HEK293T (cell line): ENCODE results near the gene LCN1.
"Not testable (repeated sequence)": the region's sequence is repeated elsewhere in the genome, so short reads cannot be mapped to it uniquely, and the experiment has no call there.

Experiments
- CTCF ChIA-PET: fragments of 350-600 bp; formaldehyde crosslinking; extraction: SDS; loops from one replicate; lab custom pipeline; 2021; ENCODE audit warnings: antibody characterized with exemption, inconsistent platforms; lab: Yijun Ruan, JAX
- POLR2A ChIA-PET: fragments of 350-600 bp; formaldehyde crosslinking; extraction: SDS; loops from one replicate; lab custom pipeline; 2020; ENCODE audit warnings: antibody characterized with exemption, inconsistent platforms; lab: Yijun Ruan, JAX
- DNase-seq: peaks from one replicate; pipeline ENCODE4 v3.0.0; 2012; ENCODE audit warnings: mixed read lengths; ENCODE audit errors: extremely low spot score
- ARNT ChIP-seq: fragments of 450-650 bp; IDR thresholded peaks from 2 replicates; pipeline ENCODE4 v1.6.1; 2017; ENCODE audit warnings: mild to moderate bottlenecking
- BHLHE40 ChIP-seq: fragments of 450-650 bp; IDR thresholded peaks from 2 replicates; pipeline ENCODE4 v1.6.1; 2016; ENCODE audit warnings: mild to moderate bottlenecking, moderate library complexity, borderline replicate concordance
- CTBP1 ChIP-seq: fragments of 450-650 bp; IDR thresholded peaks from 2 replicates; pipeline ENCODE4 v1.6.1; 2016; ENCODE audit warnings: borderline replicate concordance
- ELF4 ChIP-seq: fragments of 450-650 bp; IDR thresholded peaks from 2 replicates; pipeline ENCODE4 v1.6.1; 2017; ENCODE audit warnings: antibody characterized with exemption
- FOXA1 ChIP-seq: fragments of 450-650 bp; IDR thresholded peaks from 2 replicates; pipeline ENCODE4 v1.6.1; 2016; ENCODE audit warnings: mild to moderate bottlenecking
- FOXK2 ChIP-seq: fragments of 450-650 bp; IDR thresholded peaks from 2 replicates; pipeline ENCODE4 v1.6.1; 2016; ENCODE audit warnings: mild to moderate bottlenecking
- FOXM1 ChIP-seq: fragments of 450-650 bp; IDR thresholded peaks from 2 replicates; pipeline ENCODE4 v1.6.1; 2017; ENCODE audit warnings: mild to moderate bottlenecking, borderline replicate concordance
- HDGF ChIP-seq: fragments of 450-650 bp; IDR thresholded peaks from 2 replicates; pipeline ENCODE4 v1.6.1; 2017; ENCODE audit warnings: antibody characterized with exemption, borderline replicate concordance
- L3MBTL2 ChIP-seq: fragments of 450-650 bp; conservative IDR thresholded peaks from 2 replicates; pipeline ENCODE4 v1.6.1; 2016; ENCODE audit warnings: mild to moderate bottlenecking
- LEF1 ChIP-seq: fragments of 450-650 bp; IDR thresholded peaks from 2 replicates; pipeline ENCODE4 v1.6.1; 2017; ENCODE audit warnings: mild to moderate bottlenecking, borderline replicate concordance
- NFRKB ChIP-seq: fragments of 450-650 bp; IDR thresholded peaks from 2 replicates; pipeline ENCODE4 v1.6.1; 2016; ENCODE audit warnings: mild to moderate bottlenecking, moderate library complexity
- PKNOX1 ChIP-seq: fragments of 450-650 bp; IDR thresholded peaks from 2 replicates; pipeline ENCODE4 v1.6.1; 2016
- SP1 ChIP-seq: fragments of 450-650 bp; IDR thresholded peaks from 2 replicates; pipeline ENCODE4 v1.6.1; 2017
- SUZ12 ChIP-seq: fragments of 450-650 bp; IDR thresholded peaks from 2 replicates; pipeline ENCODE4 v1.6.1; 2016; ENCODE audit warnings: mild to moderate bottlenecking
- TARDBP ChIP-seq: fragments of 450-650 bp; IDR thresholded peaks from 2 replicates; pipeline ENCODE4 v1.6.1; 2016
- ZNF384 ChIP-seq: fragments of 450-650 bp; IDR thresholded peaks from 2 replicates; pipeline ENCODE4 v1.6.1; 2016

The LCN1 gene

GRCh38 chr9:135544981-135545635 lies 23.9 kb downstream of the LCN1 start:
- ChIA-PET CTCF (no interaction called here), POLR2A (no interaction called here)
- TF ChIP-seq TARDBP (no peak), ARNT (no peak), NFRKB (no peak)
- DNase-seq = no peak

DNA sequence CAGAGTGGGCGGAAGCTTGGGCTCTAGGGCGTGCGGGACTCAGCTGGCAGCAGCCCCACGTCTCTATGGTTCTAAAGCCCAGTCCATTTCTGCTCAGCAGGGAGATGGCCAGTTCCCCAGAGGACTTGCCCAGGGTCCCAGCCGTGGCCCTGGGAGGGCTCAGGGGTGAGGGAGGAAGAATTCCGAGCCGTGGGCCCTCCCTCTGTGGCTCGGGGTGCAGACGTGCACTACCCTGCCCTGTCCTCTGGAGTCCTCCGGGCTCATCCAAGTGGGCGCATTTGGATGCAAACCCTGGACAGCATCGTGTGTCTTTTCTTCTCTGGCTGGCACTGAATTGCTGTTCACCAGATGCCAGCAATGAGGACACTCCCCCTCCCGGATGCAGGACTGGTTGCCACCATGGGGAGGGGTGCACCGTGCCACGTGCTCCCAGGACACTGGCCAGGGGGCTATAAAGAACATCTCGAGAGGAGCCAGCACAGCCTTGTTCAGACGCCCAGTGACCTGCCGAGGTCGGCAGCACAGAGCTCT lies 24.5 kb downstream of the LCN1 start, which contains the start of gene OBP2A:
OBP2A (plus strand) TSS at position 481 of the 531 bp plus-strand sequence. CDS start 55 bp downstream, outside the sequence.
- POLR2A ChIA-PET, CTCF ChIA-PET, DNase-seq: not testable (repeated sequence)

GRCh38 chr9:135546792-135547617 lies 25.8 kb downstream of the LCN1 start:
- POLR2A ChIA-PET, CTCF ChIA-PET, DNase-seq: not testable (repeated sequence)

DNA sequence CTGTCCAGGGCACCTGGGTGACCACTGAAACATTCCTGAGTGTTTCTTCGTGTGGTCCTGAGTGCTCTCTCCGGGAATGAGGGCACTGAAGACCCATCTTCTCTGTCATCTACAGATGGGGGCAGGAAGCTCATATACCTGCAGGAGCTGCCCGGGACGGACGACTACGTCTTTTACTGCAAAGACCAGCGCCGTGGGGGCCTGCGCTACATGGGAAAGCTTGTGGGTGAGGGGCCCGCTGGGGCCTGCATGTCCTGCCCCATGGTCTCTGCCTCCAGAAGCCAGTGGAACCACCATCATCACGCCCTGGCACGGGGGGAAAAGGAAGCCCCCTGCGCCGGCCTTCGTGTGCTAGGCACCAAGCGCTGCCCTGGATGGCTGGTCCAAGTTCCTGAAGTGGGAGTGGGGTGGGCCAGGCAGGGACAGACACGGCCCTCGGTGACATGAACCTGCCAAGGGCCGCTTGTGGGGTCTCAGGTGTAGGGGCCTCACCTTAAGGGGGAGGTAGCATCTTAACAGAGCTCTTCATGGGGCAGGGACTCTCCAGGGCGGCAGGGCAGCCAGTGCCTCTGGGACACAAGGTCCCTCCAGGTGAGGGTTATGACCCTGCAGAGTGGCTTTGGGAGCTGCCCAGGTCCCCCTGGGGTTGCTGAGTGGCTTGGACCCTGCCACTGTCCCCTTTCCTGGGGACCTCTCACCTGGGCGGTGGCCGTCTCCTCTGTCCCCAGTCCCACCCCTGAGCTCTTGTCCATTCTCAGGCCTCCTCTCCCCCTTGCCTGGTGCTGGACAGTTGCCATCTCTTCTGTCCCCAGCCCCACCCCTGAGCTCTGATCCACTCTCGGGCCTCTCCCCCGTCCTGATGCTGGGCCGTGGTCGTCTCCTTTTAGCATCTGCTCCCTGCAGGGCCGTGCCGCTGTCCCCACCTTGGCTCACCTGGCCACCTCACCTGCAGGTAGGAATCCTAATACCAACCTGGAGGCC lies 26.8 kb downstream of the LCN1 start:
- DNase-seq = no peak
- ChIA-PET CTCF (no interaction called here), POLR2A (no interaction called here)
- TF ChIP-seq ELF4 (no peak), HDGF (no peak), ZNF384 (no peak), SP1 (no peak), SUZ12 (no peak), NFRKB (no peak)

DNA sequence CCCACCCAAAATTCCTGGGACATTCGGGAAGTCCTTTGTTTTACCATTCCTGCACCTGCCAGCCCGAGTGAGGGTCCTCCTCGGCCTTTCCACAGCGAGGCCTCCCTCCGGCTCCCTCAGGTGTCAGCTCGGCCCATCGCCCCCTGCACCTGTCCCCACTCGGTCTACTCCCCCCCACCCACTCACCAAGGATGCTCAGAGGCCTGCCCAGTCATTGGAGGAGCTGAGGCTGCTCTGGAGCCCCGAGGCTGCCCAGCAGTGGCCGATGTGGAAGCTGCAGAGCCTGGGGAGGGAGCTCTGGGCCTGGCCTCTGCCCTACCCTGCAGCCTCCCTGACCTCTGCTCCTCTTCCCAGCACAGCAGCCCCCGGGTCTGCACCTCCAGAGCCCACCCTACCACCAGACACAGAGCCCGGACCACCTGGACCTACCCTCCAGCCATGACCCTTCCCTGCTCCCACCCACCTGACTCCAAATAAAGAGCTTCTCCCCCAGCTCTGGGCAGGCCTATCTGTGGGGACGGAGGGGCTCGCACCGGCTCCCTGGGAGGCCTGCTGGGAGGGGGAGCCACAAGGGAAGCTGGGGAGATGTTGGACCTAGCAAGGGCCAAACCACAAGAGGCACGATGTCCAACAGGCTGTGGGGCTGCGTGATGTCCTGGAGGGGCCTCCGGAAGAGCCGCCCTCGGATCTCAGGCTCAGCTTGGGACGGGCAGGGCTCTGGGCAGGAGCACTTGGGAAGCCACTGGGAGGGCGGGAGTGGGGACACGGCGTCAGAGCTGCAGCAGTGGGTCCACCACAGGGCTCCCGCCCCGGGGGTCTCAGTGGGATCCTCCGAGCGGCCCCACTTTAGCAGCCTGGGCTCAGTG lies 28.5 kb downstream of the LCN1 start:
- POLR2A ChIA-PET, CTCF ChIA-PET, DNase-seq: not testable (repeated sequence)

GRCh38 chr9:135550344-135550918 lies 29.2 kb downstream of the LCN1 start:
- CTCF ChIA-PET = no interaction called here
- no peak for DNase-seq
- POLR2A ChIA-PET = no interaction called here
- TF ChIP-seq NFRKB (no peak), TARDBP (no peak), PKNOX1 (no peak), ZNF384 (no peak), L3MBTL2 (no peak), FOXA1 (no peak), HDGF (no peak), FOXM1 (no peak), ARNT (no peak), FOXK2 (no peak), LEF1 (no peak), SUZ12 (no peak), ELF4 (no peak), BHLHE40 (no peak), CTBP1 (no peak), SP1 (no peak)

DNA sequence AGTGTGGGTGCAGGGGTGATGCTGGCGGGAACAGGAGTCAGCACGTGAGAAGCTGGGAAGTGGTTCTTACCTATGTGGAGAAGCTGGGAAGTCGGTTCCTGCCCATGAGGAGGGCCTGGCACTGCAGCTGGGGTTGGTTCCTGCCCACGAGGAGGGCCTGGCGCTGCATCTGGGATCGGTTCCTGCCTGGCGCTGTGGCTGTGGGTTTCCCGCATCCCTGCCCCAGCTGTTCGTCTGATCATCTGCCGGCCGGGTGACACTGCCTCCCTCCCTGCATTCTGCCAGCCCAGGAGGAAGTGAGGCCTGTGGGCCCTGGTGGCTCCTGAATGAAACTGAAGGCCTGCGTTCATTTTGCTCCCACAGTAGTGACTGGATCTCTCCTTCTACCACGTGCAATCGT lies 29.8 kb downstream of the LCN1 start:
- DNase-seq = no peak
- TF ChIP-seq FOXM1 = no peak
- TF ChIP-seq SP1 = no peak
- no peak for TF ChIP-seq SUZ12
- TF ChIP-seq L3MBTL2 = no peak
- TF ChIP-seq FOXA1 = no peak
- TF ChIP-seq PKNOX1 = no peak
- no peak for TF ChIP-seq NFRKB
- TF ChIP-seq ELF4 = no peak
- TF ChIP-seq LEF1 = no peak
- TF ChIP-seq ARNT = no peak
- TF ChIP-seq ZNF384 = no peak
- no peak for TF ChIP-seq FOXK2
- no peak for TF ChIP-seq CTBP1
- TF ChIP-seq HDGF = no peak
- TF ChIP-seq TARDBP = no peak
- TF ChIP-seq BHLHE40 = no peak
- CTCF ChIA-PET = no interaction called here
- POLR2A ChIA-PET = no interaction called here
